Activated naive CD4-positive, alpha-beta T cell treated with Interleukin-2 at 50 U/mL for 16 hours (primary cell): ENCODE measurements around the gene ZNF654.
"Not testable (repeated sequence)": the region's sequence is repeated elsewhere in the genome, so short reads cannot be mapped to it uniquely, and the experiment has no call there.

Experiments used
- DNase-seq: peaks from one replicate; pipeline ENCODE4 v3.0.0-alpha.2; 2020

The ZNF654 gene

GRCh38 chr3:88075072-88075471, 16.0 kb downstream of the ZNF654 start:
- DNase-seq: no peak

- DNase-seq: no peak
Measured at GRCh38 chr3:88075497-88075896, 16.4 kb downstream of the ZNF654 start.

GRCh38 chr3:88076712-88077111, 17.7 kb downstream of the ZNF654 start:
- no peak for DNase-seq

- no peak for DNase-seq
Measured at GRCh38 chr3:88078932-88079331, 19.9 kb downstream of the ZNF654 start.

GRCh38 chr3:88082854-88083253, 23.8 kb downstream of the ZNF654 start:
- no peak for DNase-seq

GRCh38 chr3:88084097-88084501, 25.0 kb downstream of the ZNF654 start:
- DNase-seq: no peak

GRCh38 chr3:88090681-88091080, 31.6 kb downstream of the ZNF654 start:
- DNase-seq: no peak

- no peak for DNase-seq
Measured at GRCh38 chr3:88092270-88092669, 33.2 kb downstream of the ZNF654 start.

- DNase-seq: no peak
Measured at GRCh38 chr3:88093266-88093665, 34.2 kb downstream of the ZNF654 start.

GRCh38 chr3:88101142-88101541, 42.1 kb downstream of the ZNF654 start:
- no peak for DNase-seq

- no peak for DNase-seq
Measured at GRCh38 chr3:88105325-88105724, 46.3 kb downstream of the ZNF654 start.

- DNase-seq: no peak
Measured at GRCh38 chr3:88112289-88112688, 53.2 kb downstream of the ZNF654 start.

GRCh38 chr3:88113311-88114162, 54.5 kb downstream of the ZNF654 start:
- peak; percentile 49 for DNase-seq

GRCh38 chr3:88114878-88115549, 56.0 kb downstream of the ZNF654 start:
- DNase-seq: no peak

- DNase-seq: no peak
Measured at GRCh38 chr3:88117683-88118082, 58.6 kb downstream of the ZNF654 start.

- DNase-seq: not testable (repeated sequence)
Measured at GRCh38 chr3:88118603-88119002, 59.5 kb downstream of the ZNF654 start.

- DNase-seq: no peak
Measured at GRCh38 chr3:88123526-88123925, 64.5 kb downstream of the ZNF654 start.

GRCh38 chr3:88131695-88132094, 72.6 kb downstream of the ZNF654 start:
- DNase-seq: no peak

- DNase-seq: no peak
Measured at GRCh38 chr3:88132894-88133293, 73.8 kb downstream of the ZNF654 start.

- DNase-seq: no peak
Measured at GRCh38 chr3:88133711-88134263, 74.7 kb downstream of the ZNF654 start.

- no peak for DNase-seq
Measured at GRCh38 chr3:88137836-88138235, 78.8 kb downstream of the ZNF654 start.

GRCh38 chr3:88141458-88142083, 82.5 kb downstream of the ZNF654 start:
- no peak for DNase-seq

GRCh38 chr3:88142094-88142624, 83.1 kb downstream of the ZNF654 start:
- DNase-seq: no peak
